HEK293 (cell line): ENCODE measurements around the gene KRTAP13-1.

Source experiments
- EGR2 ChIP-seq: fragments of 450-650 bp; formaldehyde crosslinking; IDR thresholded peaks from 2 replicates; pipeline ENCODE4 v1.5.1; 2016; ENCODE audit warnings: low read depth, missing biosample characterization, missing genetic modification characterization
- ZFP37 ChIP-seq: fragments of 450-650 bp; formaldehyde crosslinking; IDR thresholded peaks from 2 replicates; pipeline ENCODE4 v1.5.1; 2016; ENCODE audit warnings: missing biosample characterization, missing genetic modification characterization
- ZNF18 ChIP-seq: fragments of 450-650 bp; formaldehyde crosslinking; IDR thresholded peaks from 2 replicates; pipeline ENCODE4 v1.5.1; 2016; ENCODE audit warnings: missing biosample characterization, missing genetic modification characterization
- ZNF513 ChIP-seq: fragments of 450-650 bp; IDR thresholded peaks from 2 replicates; pipeline ENCODE4 v1.5.1; 2018; ENCODE audit warnings: missing biosample characterization, missing genetic modification characterization
- ZNF549 ChIP-seq: fragments of 450-650 bp; IDR thresholded peaks from 2 replicates; pipeline ENCODE4 v1.5.1; 2018; ENCODE audit warnings: missing biosample characterization, missing genetic modification characterization, mild to moderate bottlenecking, inconsistent platforms, moderate library complexity
- TF ChIP-seq, protein P1 (sequence below): fragments of 450-650 bp; formaldehyde crosslinking; IDR thresholded peaks from 2 replicates; pipeline ENCODE4 v1.5.1; 2016; ENCODE audit warnings: missing biosample characterization, missing genetic modification characterization, low read depth
- TF ChIP-seq, protein P2 (sequence below): fragments of 450-650 bp; formaldehyde crosslinking; IDR thresholded peaks from 2 replicates; pipeline ENCODE4 v1.5.1; 2016; ENCODE audit warnings: missing biosample characterization, missing genetic modification characterization
- TF ChIP-seq, protein P3 (sequence below): fragments of 450-650 bp; formaldehyde crosslinking; IDR thresholded peaks from 2 replicates; pipeline ENCODE4 v1.5.1; 2016; ENCODE audit warnings: missing biosample characterization, missing genetic modification characterization
- TF ChIP-seq, protein P4 (sequence below): fragments of 450-650 bp; formaldehyde crosslinking; IDR thresholded peaks from 2 replicates; pipeline ENCODE4 v1.5.1; 2016; ENCODE audit warnings: missing biosample characterization, missing genetic modification characterization

DNA sequence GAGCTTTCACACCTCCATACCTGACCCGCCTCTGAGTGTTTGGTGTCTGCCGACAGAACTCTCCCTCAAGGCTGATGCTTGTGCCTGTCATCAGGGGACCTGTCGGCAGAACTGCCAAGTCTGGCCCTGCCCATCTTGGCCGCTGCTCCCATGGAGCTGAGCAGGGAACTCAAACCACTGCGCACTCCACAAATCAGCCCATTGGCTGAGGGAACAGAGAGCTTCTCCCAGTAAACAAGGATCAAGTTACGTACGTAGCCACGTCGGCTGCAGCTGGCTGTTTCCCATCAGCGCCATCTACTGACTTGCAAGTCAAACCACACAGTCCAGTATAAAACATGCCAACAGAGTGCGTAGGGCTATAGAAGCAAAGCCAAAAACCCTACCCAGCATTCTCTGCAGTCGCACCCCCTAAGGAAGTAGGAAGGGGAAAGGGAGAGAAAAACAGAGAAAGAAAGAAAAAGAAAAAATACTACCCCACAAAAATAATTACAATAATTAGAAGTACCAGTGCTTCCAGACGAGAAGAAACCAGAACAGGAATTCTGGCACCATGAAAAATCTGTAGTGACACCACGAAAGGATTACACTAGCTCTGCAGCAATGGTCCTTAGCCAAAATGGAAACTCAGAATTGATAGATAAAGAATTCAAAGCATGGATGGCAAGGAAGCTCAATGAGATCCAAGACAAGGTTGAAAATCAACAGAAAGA lies 13.1 kb downstream of the KRTAP13-1 start:
- no peak for TF ChIP-seq ZFP37 (tag by site-specific recombination)
- no peak for TF ChIP-seq ZNF513
- no peak for TF ChIP-seq ZNF18 (tag by site-specific recombination)
- TF ChIP-seq, protein P1, sequence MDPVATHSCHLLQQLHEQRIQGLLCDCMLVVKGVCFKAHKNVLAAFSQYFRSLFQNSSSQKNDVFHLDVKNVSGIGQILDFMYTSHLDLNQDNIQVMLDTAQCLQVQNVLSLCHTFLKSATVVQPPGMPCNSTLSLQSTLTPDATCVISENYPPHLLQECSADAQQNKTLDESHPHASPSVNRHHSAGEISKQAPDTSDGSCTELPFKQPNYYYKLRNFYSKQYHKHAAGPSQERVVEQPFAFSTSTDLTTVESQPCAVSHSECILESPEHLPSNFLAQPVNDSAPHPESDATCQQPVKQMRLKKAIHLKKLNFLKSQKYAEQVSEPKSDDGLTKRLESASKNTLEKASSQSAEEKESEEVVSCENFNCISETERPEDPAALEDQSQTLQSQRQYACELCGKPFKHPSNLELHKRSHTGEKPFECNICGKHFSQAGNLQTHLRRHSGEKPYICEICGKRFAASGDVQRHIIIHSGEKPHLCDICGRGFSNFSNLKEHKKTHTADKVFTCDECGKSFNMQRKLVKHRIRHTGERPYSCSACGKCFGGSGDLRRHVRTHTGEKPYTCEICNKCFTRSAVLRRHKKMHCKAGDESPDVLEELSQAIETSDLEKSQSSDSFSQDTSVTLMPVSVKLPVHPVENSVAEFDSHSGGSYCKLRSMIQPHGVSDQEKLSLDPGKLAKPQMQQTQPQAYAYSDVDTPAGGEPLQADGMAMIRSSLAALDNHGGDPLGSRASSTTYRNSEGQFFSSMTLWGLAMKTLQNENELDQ (tag by site-specific recombination) = no peak
- TF ChIP-seq, protein P2, sequence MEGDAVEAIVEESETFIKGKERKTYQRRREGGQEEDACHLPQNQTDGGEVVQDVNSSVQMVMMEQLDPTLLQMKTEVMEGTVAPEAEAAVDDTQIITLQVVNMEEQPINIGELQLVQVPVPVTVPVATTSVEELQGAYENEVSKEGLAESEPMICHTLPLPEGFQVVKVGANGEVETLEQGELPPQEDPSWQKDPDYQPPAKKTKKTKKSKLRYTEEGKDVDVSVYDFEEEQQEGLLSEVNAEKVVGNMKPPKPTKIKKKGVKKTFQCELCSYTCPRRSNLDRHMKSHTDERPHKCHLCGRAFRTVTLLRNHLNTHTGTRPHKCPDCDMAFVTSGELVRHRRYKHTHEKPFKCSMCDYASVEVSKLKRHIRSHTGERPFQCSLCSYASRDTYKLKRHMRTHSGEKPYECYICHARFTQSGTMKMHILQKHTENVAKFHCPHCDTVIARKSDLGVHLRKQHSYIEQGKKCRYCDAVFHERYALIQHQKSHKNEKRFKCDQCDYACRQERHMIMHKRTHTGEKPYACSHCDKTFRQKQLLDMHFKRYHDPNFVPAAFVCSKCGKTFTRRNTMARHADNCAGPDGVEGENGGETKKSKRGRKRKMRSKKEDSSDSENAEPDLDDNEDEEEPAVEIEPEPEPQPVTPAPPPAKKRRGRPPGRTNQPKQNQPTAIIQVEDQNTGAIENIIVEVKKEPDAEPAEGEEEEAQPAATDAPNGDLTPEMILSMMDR (tag by site-specific recombination) = no peak
- TF ChIP-seq, protein P3, sequence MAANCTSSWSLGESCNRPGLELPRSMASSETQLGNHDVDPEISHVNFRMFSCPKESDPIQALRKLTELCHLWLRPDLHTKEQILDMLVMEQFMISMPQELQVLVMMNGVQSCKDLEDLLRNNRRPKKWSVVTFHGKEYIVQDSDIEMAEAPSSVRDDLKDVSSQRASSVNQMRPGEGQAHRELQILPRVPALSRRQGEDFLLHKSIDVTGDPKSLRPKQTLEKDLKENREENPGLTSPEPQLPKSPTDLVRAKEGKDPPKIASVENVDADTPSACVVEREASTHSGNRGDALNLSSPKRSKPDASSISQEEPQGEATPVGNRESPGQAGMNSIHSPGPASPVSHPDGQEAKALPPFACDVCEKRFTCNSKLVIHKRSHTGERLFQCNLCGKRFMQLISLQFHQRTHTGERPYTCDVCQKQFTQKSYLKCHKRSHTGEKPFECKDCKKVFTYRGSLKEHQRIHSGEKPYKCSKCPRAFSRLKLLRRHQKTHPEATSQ (tag by site-specific recombination) = no peak
- TF ChIP-seq, protein P4, sequence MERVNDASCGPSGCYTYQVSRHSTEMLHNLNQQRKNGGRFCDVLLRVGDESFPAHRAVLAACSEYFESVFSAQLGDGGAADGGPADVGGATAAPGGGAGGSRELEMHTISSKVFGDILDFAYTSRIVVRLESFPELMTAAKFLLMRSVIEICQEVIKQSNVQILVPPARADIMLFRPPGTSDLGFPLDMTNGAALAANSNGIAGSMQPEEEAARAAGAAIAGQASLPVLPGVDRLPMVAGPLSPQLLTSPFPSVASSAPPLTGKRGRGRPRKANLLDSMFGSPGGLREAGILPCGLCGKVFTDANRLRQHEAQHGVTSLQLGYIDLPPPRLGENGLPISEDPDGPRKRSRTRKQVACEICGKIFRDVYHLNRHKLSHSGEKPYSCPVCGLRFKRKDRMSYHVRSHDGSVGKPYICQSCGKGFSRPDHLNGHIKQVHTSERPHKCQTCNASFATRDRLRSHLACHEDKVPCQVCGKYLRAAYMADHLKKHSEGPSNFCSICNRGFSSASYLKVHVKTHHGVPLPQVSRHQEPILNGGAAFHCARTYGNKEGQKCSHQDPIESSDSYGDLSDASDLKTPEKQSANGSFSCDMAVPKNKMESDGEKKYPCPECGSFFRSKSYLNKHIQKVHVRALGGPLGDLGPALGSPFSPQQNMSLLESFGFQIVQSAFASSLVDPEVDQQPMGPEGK (tag by site-specific recombination) = no peak
- TF ChIP-seq EGR2 (tag by site-specific recombination) = no peak
- TF ChIP-seq ZNF549 = no peak
